ENCODE results near the gene TBXA2R.
A peak's percentile ranks its signal among the peaks of the same experiment; 100 is the strongest.

Gene TBXA2R

DNA sequence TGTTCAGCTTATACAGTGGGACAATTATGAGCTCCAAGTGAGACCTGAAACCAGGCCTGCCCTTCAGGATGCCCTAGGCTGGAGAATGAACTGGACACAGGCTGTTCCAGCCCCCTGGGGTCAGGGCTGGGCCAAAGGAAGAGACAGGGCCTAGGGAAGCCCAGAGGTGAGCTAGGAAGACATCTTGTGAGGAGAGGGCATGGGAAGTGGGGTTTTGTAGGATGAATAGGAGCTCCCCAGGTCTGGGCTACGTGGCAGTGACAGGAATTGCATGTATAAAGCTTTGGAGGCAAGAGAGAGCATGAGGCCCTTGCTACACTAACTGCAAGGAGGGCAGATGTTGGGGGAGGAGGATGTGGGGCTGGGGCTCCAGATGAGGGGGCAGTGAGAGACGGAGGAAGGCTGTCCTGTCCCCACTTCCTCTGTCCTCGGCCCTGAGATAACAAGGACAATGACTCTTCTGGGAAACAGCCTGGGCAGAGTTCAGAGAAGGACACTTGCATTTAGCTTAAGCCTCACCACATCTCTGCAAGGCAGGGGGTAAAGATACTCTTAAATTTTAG is 1.5 kb upstream of the TBXA2R start:
- DNase-seq (ENCODE audit: low read depth in 1 of 2, low spot score in 1 of 2), result peak in 1 of 2 experiments; percentile 15
- H3K27me3 ChIP-seq (ENCODE audit: insufficient read depth, poor library complexity, severe bottlenecking), result peaks cover 11% of the 10 kb centered on the region
- no peak overlapping the region for H3K27ac ChIP-seq (replicated peaks)
- TF ChIP-seq SPI1 (IDR thresholded peaks at IDR 0.05; ENCODE audit: borderline replicate concordance, low read depth), result 0 out of 2 replicates have a peak, but pooled peaks have one; percentile 1
- no peak for TF ChIP-seq POLR2AphosphoS5 (IDR thresholded peaks at IDR 0.05; ENCODE audit: low read depth)
- H3K4me3 ChIP-seq (replicated peaks; ENCODE audit: insufficient read depth, low read length), result no peak overlapping the region

DNA sequence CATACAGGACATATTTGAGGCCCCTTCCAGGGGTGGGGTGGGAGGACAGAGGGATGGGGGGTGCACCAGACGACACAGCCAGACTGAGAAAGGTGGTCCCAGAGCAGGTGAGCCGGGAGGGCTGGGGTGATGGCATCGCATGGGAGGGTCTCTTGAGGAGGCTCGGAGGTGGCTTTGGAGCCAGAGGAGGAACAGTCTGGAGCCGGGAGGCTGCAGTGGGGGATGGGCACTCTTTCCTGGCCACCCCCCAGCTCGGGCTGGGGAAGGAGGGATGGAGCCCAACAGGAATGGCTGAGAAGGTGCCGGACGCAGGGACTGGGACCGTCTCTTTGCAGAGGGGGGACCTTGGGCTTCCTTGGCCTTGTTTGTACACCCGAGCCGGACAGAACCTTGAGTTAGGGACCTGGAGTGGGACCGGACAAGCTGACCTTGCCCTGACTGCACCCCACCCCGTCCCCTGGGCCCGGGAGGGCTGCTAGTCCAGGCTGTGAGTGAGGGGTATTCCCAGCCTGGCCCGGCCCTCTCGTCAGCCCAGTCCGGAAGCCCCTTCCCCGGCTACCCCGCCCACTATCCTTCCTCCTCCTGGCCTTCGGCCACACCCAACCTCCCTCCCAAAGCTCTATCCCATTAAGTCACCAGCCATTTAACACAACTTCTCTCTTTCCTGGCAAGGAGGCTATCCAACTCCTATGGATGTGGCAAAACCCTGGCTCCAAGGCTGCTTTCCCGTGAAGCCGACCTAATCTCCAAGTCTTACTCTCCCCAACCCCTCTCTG is 816 bp upstream of the TBXA2R start:
- no peak for DNase-seq (ENCODE audit: low read depth in 1 of 2, low spot score in 1 of 2)
- H3K27ac ChIP-seq (replicated peaks), result no peak overlapping the region
- no peak for TF ChIP-seq POLR2AphosphoS5 (IDR thresholded peaks at IDR 0.05; ENCODE audit: low read depth)
- TF ChIP-seq GABPA (IDR thresholded peaks at IDR 0.05; ENCODE audit: low read depth), result no peak
- TF ChIP-seq SPI1 (IDR thresholded peaks at IDR 0.05; ENCODE audit: borderline replicate concordance, low read depth), result no peak
- TF ChIP-seq CTCF (IDR thresholded peaks at IDR 0.05; ENCODE audit: insufficient read depth, low read length), result no peak
- no peak for TF ChIP-seq REST (IDR thresholded peaks at IDR 0.05; ENCODE audit: insufficient replicate concordance, low read depth)
- no peak overlapping the region for H3K4me3 ChIP-seq (replicated peaks; ENCODE audit: insufficient read depth, low read length)
- H3K27me3 ChIP-seq (ENCODE audit: insufficient read depth, poor library complexity, severe bottlenecking), result peaks cover 11% of the 10 kb centered on the region

- Histone ChIP-seq H3K27me3 (ENCODE audit: insufficient read depth, poor library complexity, severe bottlenecking) (peaks cover 11% of the 10 kb centered on the region), H3K27ac (replicated peaks) (no peak overlapping the region), H3K4me3 (replicated peaks; ENCODE audit: insufficient read depth, low read length) (no peak overlapping the region)
- no peak for TF ChIP-seq POLR2AphosphoS5 (IDR thresholded peaks at IDR 0.05; ENCODE audit: low read depth)
- no peak for TF ChIP-seq GABPA (IDR thresholded peaks at IDR 0.05; ENCODE audit: low read depth)
- no peak for TF ChIP-seq REST (IDR thresholded peaks at IDR 0.05; ENCODE audit: insufficient replicate concordance, low read depth)
- no peak for TF ChIP-seq CTCF (IDR thresholded peaks at IDR 0.05; ENCODE audit: insufficient read depth, low read length)
- no peak for TF ChIP-seq SPI1 (IDR thresholded peaks at IDR 0.05; ENCODE audit: borderline replicate concordance, low read depth)
- no peak for DNase-seq (ENCODE audit: low read depth in 1 of 2, low spot score in 1 of 2)
Observed at GRCh38 chr19:3606174-3606689, 443 bp downstream of the TBXA2R start.

GRCh38 chr19:3605770-3606169 is 905 bp downstream of the TBXA2R start:
- Histone ChIP-seq H3K27ac (replicated peaks) (no peak overlapping the region), H3K27me3 (ENCODE audit: insufficient read depth, poor library complexity, severe bottlenecking) (peaks cover 11% of the 10 kb centered on the region), H3K4me3 (replicated peaks; ENCODE audit: insufficient read depth, low read length) (no peak overlapping the region)
- DNase-seq (ENCODE audit: low read depth in 1 of 2, low spot score in 1 of 2), result no peak
- TF ChIP-seq REST (IDR thresholded peaks at IDR 0.05; ENCODE audit: insufficient replicate concordance, low read depth) (no peak), SPI1 (IDR thresholded peaks at IDR 0.05; ENCODE audit: borderline replicate concordance, low read depth) (no peak), GABPA (IDR thresholded peaks at IDR 0.05; ENCODE audit: low read depth) (no peak), CTCF (IDR thresholded peaks at IDR 0.05; ENCODE audit: insufficient read depth, low read length) (no peak), POLR2AphosphoS5 (IDR thresholded peaks at IDR 0.05; ENCODE audit: low read depth) (no peak)
